ENCODE measurements around the gene ARHGEF17.

ARHGEF17 gene

GRCh38 chr11:73317803-73318202 is 9.7 kb downstream of the ARHGEF17 start:
- no peaks in the 10 kb centered on the region for H3K36me3 ChIP-seq (ENCODE audit: control insufficient read depth in 2 of 2, insufficient read depth in 1 of 2, low read length in 2 of 2)
- no peaks in the 10 kb centered on the region for H3K9me3 ChIP-seq (ENCODE audit: control insufficient read depth, insufficient read depth, low read depth, low read length)
- H3K27ac ChIP-seq (ENCODE audit: extremely low read depth, low read depth, low read length) = no peak overlapping the region
- ChIA-PET POLR2A (interaction anchor here (1.2 to 1.4 kb wide), 2 partner anchors 9 to 10 kb away, joined by 5 to 9 read pairs; partner anchors contain the start of gene ARHGEF17), CTCF (interaction anchor here (1.3 kb wide), 1 partner anchor 11 kb away, joined by 5 read pairs; no protein-coding TSS in a partner anchor)
- no peak for TF ChIP-seq ZIC2 (tag by site-specific recombination; IDR thresholded peaks at IDR 0.05)
- TF ChIP-seq HIC1 (tag by site-specific recombination; IDR thresholded peaks at IDR 0.05) = no peak
- no peak for TF ChIP-seq ZFP37 (tag by site-specific recombination; IDR thresholded peaks at IDR 0.05)
- no peak for TF ChIP-seq ZFP41 (tag by site-specific recombination; IDR thresholded peaks at IDR 0.05; ENCODE audit: borderline replicate concordance)
- TF ChIP-seq ZNF548 (tag by site-specific recombination; IDR thresholded peaks at IDR 0.05) = no peak
- TF ChIP-seq RBAK (tag by site-specific recombination; IDR thresholded peaks at IDR 0.05) = no peak
- TF ChIP-seq ZNF629 (tag by site-specific recombination; IDR thresholded peaks at IDR 0.05) = no peak
- no peak overlapping the region for H3K4me3 ChIP-seq (ENCODE audit: low read depth, low read length)
- H3K4me1 ChIP-seq (ENCODE audit: control insufficient read depth, insufficient read depth, low read length) = peaks cover 11% of the 10 kb centered on the region; the same call in 1 of the 2 replicates

GRCh38 chr11:73318501-73319011 is 10.5 kb downstream of the ARHGEF17 start:
- CTCF ChIA-PET = interaction anchor here (0.7 to 1.1 kb wide), 2 partner anchors 17 to 32 kb away, joined by 3 read pairs; no protein-coding TSS in a partner anchor
- Histone ChIP-seq H3K4me1 (ENCODE audit: control insufficient read depth, insufficient read depth, low read length) (peaks cover 11% of the 10 kb centered on the region; the same call in 1 of the 2 replicates), H3K9me3 (ENCODE audit: control insufficient read depth, insufficient read depth, low read depth, low read length) (no peaks in the 10 kb centered on the region), H3K27ac (ENCODE audit: extremely low read depth, low read depth, low read length) (no peak overlapping the region), H3K36me3 (ENCODE audit: control insufficient read depth in 2 of 2, insufficient read depth in 1 of 2, low read length in 2 of 2) (no peaks in the 10 kb centered on the region), H3K4me3 (ENCODE audit: low read depth, low read length) (no peak overlapping the region)
- POLR2A ChIA-PET = interaction anchor here (1.4 kb wide), 1 partner anchor 11 kb away, joined by 9 read pairs; no protein-coding TSS in a partner anchor
- no peak for TF ChIP-seq ZNF449 (tag by site-specific recombination; IDR thresholded peaks at IDR 0.05)
- TF ChIP-seq ZNF645 (tag by site-specific recombination; IDR thresholded peaks at IDR 0.05) = no peak
- TF ChIP-seq PRDM4 (tag by site-specific recombination; IDR thresholded peaks at IDR 0.05) = no peak
- no peak for TF ChIP-seq ZNF157 (tag by site-specific recombination; IDR thresholded peaks at IDR 0.05)
- no peak for TF ChIP-seq ZNF391 (tag by site-specific recombination; IDR thresholded peaks at IDR 0.05; ENCODE audit: borderline replicate concordance, low read depth)
